ENCODE results near the gene NDRG3. TPM values are rescaled to one million over a fixed set of nuclear protein-coding genes. Genes with fewer than 3 reads are reported as not detected.

Gene NDRG3
- total and polyA plus RNA-seq, 2 of the 4 experiments (the other 2 are of a cell fraction) = 24.8 to 34.2 TPM

- Histone ChIP-seq H3K4me1 (ENCODE audit: control insufficient read depth, insufficient read depth, low read length) (no peaks in the 10 kb centered on the region), H3K4ac (ENCODE audit: low read depth, low read length) (no peak overlapping the region), H3K9me3 (ENCODE audit: control insufficient read depth, insufficient read depth, low read length) (no peaks in the 10 kb centered on the region), H2AK5ac (ENCODE audit: low read depth, low read length) (no peak overlapping the region), H2BK20ac (ENCODE audit: low read depth, low read length) (no peak overlapping the region), H2BK5ac (ENCODE audit: low read depth, low read length, poor library complexity, severe bottlenecking) (no peak overlapping the region), H3K36me3 (ENCODE audit: control insufficient read depth, insufficient read depth, low read length) (no peaks in the 10 kb centered on the region), H3K56ac (ENCODE audit: extremely low read depth, insufficient read depth, low read length) (no peak overlapping the region), H3K23ac (ENCODE audit: low read depth, low read length) (no peak overlapping the region), H3K4me2 (ENCODE audit: low read depth, low read length) (no peak overlapping the region), H2AFZ (replicated peaks; ENCODE audit: low read length, poor library complexity) (no peak overlapping the region), H2BK120ac (ENCODE audit: low read depth, low read length) (no peak overlapping the region), H3K27ac (ENCODE audit: insufficient read depth, low read length) (no peak overlapping the region), H3K79me1 (ENCODE audit: low read depth in 1 of 2, low read length in 2 of 2) (peaks cover 10 to 35% of the 10 kb centered on the region in 2 experiments), H4K5ac (ENCODE audit: low read depth, low read length) (no peak overlapping the region), H2BK15ac (ENCODE audit: low read depth, low read length) (no peak overlapping the region), H4K20me1 (ENCODE audit: insufficient read depth, low read length) (peaks cover 3% of the 10 kb centered on the region), H4K91ac (ENCODE audit: insufficient read depth, low read depth, low read length) (no peak overlapping the region), H3K9ac (ENCODE audit: low read depth, low read length) (no peak overlapping the region), H3K4me3 (ENCODE audit: insufficient read depth, low read depth, low read length) (no peak overlapping the region), H3K9me1 (ENCODE audit: insufficient read depth, low read length) (peaks cover 5% of the 10 kb centered on the region), H4K8ac (ENCODE audit: low read depth in 2 of 2, low read length in 2 of 2) (no peak overlapping the region), H3K27me3 (ENCODE audit: control insufficient read depth, insufficient read depth, low read length) (no peaks in the 10 kb centered on the region), H3K14ac (replicated peaks; ENCODE audit: low read depth, low read length) (no peak overlapping the region), H3K18ac (ENCODE audit: low read depth, low read length) (no peak overlapping the region), H2AK9ac (replicated peaks; ENCODE audit: low read depth, low read length, poor library complexity) (no peak overlapping the region)
- DNase-seq = no peak
- dilution Hi-C loops (cut with HindIII; ENCODE audit: low sequenced_read_pairs, unreplicated experiment) = no loop called here
- no peak for ATAC-seq (ENCODE audit: low read depth)
- intact Hi-C loops (cut with micrococcal nuclease) = no loop called here
- no TSS peak for BruUV-seq (replicated peaks)
- ChIA-PET CTCF (interaction anchor here (1.0 kb wide), 1 partner anchor 18 kb away, joined by 3 read pairs; no protein-coding TSS in a partner anchor), POLR2A (ENCODE audit: unreplicated experiment) (no interaction called here)
- no CpG with 5 or more reads among the region's 6 CpGs for WGBS, 2 experiments (ENCODE audit: extremely low coverage in 2 of 2, insufficient read length in 1 of 2)
- TF ChIP-seq BHLHE40 (IDR thresholded peaks at IDR 0.05; ENCODE audit: low read depth, low read length) (no peak), ELK1 (IDR thresholded peaks at IDR 0.05; ENCODE audit: borderline replicate concordance, low read depth, low read length) (no peak), RFX5 (IDR thresholded peaks at IDR 0.05; ENCODE audit: low read depth, low read length) (no peak), CHD1 (IDR thresholded peaks at IDR 0.05; ENCODE audit: low read depth, low read length) (no peak), NFE2L2 (IDR thresholded peaks at IDR 0.05; ENCODE audit: low read depth, low read length) (no peak), FOS (IDR thresholded peaks at IDR 0.05; ENCODE audit: low read depth, low read length) (no peak), MAFK (IDR thresholded peaks at IDR 0.05; ENCODE audit: low read depth, low read length) (no peak), RAD21 (IDR thresholded peaks at IDR 0.05; ENCODE audit: low read length) (no peak), USF2 (IDR thresholded peaks at IDR 0.05; ENCODE audit: low read depth, low read length) (no peak), POLR2A (IDR thresholded peaks at IDR 0.05; ENCODE audit: low read depth, low read length) (no peak)
- in situ Hi-C loops (cut with MboI; ENCODE audit: low sequenced_read_pairs) = no loop called here
Measured at GRCh38 chr20:36737183-36737499, 8.7 kb downstream of the NDRG3 start.
